Panc1 (cell line): ENCODE measurements around the gene STAC. TPM values are rescaled to one million over a fixed set of nuclear protein-coding genes. Genes with fewer than 3 reads are reported as not detected.

Source experiments
- ATAC-seq: fragments of 200-7000 bp; cut with Tn5 transposase; 2 replicates; pipeline ENCODE4 v1.9.1; 2020; ENCODE audit warnings: mild to moderate bottlenecking, moderate library complexity
- BruUV-seq: library from RNA; stranded (reverse); fragments of 400-500 nt; replicated peaks from 2 replicates; lab custom pipeline; 2021; lab: Mats Ljungman, UMichigan
- CTCF ChIA-PET: fragments of 300-600 bp; sonication (Branson Sonifier 250); formaldehyde crosslinking; loops from one replicate; lab custom pipeline; 2022; ENCODE audit warnings: antibody characterized with exemption; lab: Charles Lee
- POLR2A ChIA-PET: fragments of 300-600 bp; sonication (Branson Sonifier 250); formaldehyde crosslinking; loops from one replicate; lab custom pipeline; 2022; ENCODE audit warnings: antibody characterized with exemption; lab: Charles Lee
- DNase-seq: peaks from one replicate; pipeline ENCODE4 v3.0.0-alpha.2; 2010; ENCODE audit warnings: low read depth, low spot score
- H3K27ac ChIP-seq: 2 replicates; pipeline ENCODE4 v1.5.1; 2011; ENCODE audit warnings: mild to moderate bottlenecking, low read length, inconsistent platforms
- H3K27me3 ChIP-seq: fragments of 200-500 bp; sonication (Bioruptor generic); 2 replicates; pipeline ENCODE4 v1.6.0; 2014; ENCODE audit warnings: low read length, inconsistent platforms; ENCODE audit not compliant: control insufficient read depth, insufficient read depth
- H3K36me3 ChIP-seq: fragments of 200-500 bp; sonication (Bioruptor generic); 2 replicates; pipeline ENCODE4 v1.5.1; 2014; ENCODE audit warnings: inconsistent platforms, mild to moderate bottlenecking, low read length, moderate library complexity; ENCODE audit not compliant: control insufficient read depth, insufficient read depth
- H3K4me1 ChIP-seq: 2 replicates; pipeline ENCODE4 v1.5.1; 2011; ENCODE audit warnings: inconsistent platforms, mild to moderate bottlenecking, low read length, moderate library complexity; ENCODE audit not compliant: control insufficient read depth, insufficient read depth
- H3K4me3 ChIP-seq, 2 experiments: 2 replicates each; pipeline ENCODE4 v1.5.1; 2011 to 2012; ENCODE audit warnings: low read depth in 2 of 2, low read length in 2 of 2, mild to moderate bottlenecking in 2 of 2, inconsistent platforms in 1 of 2, moderate library complexity in 1 of 2
- H3K9me3 ChIP-seq: fragments of 200-500 bp; sonication (Bioruptor generic); 2 replicates; pipeline ENCODE4 v1.5.1; 2014; ENCODE audit warnings: low read depth, mild to moderate bottlenecking, inconsistent platforms, low read length, moderate library complexity; ENCODE audit not compliant: control insufficient read depth, insufficient read depth
- POLR2AphosphoS5 ChIP-seq: IDR thresholded peaks from 2 replicates; pipeline ENCODE4 v1.6.1; 2012; ENCODE audit warnings: mild to moderate bottlenecking, low read depth, low read length, moderate library complexity
- SIN3A ChIP-seq: IDR thresholded peaks from 2 replicates; pipeline ENCODE4 v1.6.1; 2012; ENCODE audit warnings: low read depth, mild to moderate bottlenecking, low read length, moderate library complexity, borderline replicate concordance; ENCODE audit not compliant: insufficient read depth
- TCF7L2 ChIP-seq: IDR thresholded peaks from 2 replicates; pipeline ENCODE4 v1.6.1; 2011; ENCODE audit warnings: mild to moderate bottlenecking, low read depth, low read length, inconsistent platforms
- in situ Hi-C: cut with HindIII; loops from 2 replicates; pipeline ENCODE4 v1.10.0; 2016; ENCODE audit warnings: low sequenced_read_pairs, low pct_unique_long_range_greater_than_20kb
- intact Hi-C: fragments of 100-400 bp; cut with micrococcal nuclease; formaldehyde crosslinking; loops from one replicate; pipeline ENCODE4 v1.10.0; 2022; ENCODE audit not compliant: unreplicated experiment
- total RNA-seq: library from RNA; stranded (reverse); gene quantifications from one replicate; pipeline ENCODE4 v1.2.1, GENCODE V29; 2021; ENCODE audit not compliant: unreplicated experiment
- TF ChIP-seq, protein P1 (sequence below), 2 experiments: IDR thresholded peaks; 2 replicates each; pipeline ENCODE4 v1.6.1; 2011 to 2012; ENCODE audit warnings: low read depth in 2 of 2, control low read depth in 1 of 2, low read length in 1 of 2, mild to moderate bottlenecking in 1 of 2, moderate library complexity in 1 of 2; ENCODE audit not compliant: insufficient read depth in 1 of 2
- TF ChIP-seq, protein P2 (sequence below): fragments of 450-650 bp; IDR thresholded peaks from 2 replicates; pipeline ENCODE4 v1.5.1; 2017; ENCODE audit warnings: mild to moderate bottlenecking

STAC gene
- total RNA-seq, 1 experiment from 2014 or later, result 18.8 TPM

DNA sequence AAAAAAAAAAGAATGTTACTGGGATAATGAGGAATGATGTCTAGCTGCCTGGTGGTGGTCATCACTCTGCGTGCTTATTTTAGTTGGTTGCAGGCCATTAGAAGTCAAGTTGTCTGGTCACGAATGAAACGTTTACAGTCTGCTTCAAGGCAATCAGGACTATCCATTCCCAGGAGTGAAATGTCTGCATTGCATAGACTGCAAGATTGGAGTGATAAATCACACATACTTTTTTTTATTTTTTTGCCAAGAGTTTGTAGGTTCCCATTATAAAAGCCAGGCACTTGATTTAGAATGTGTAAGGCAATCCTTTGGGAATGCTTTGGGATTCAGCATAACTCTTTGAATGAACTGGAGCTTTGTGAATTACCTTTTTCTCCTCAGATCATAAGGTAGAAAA, 132.3 kb downstream of the STAC start:
- Histone ChIP-seq H3K36me3 (no peaks in the 10 kb centered on the region), H3K27me3 (no peaks in the 10 kb centered on the region), H3K4me3 (no peak overlapping the region), H3K9me3 (no peaks in the 10 kb centered on the region), H3K27ac (no peak overlapping the region), H3K4me1 (no peaks in the 10 kb centered on the region)
- ATAC-seq, result no peak
- intact Hi-C loops, result no loop called here
- ChIA-PET POLR2A (no interaction called here), CTCF (no interaction called here)
- no peak for DNase-seq
- in situ Hi-C loops, result no loop called here
- TF ChIP-seq, protein P1, sequence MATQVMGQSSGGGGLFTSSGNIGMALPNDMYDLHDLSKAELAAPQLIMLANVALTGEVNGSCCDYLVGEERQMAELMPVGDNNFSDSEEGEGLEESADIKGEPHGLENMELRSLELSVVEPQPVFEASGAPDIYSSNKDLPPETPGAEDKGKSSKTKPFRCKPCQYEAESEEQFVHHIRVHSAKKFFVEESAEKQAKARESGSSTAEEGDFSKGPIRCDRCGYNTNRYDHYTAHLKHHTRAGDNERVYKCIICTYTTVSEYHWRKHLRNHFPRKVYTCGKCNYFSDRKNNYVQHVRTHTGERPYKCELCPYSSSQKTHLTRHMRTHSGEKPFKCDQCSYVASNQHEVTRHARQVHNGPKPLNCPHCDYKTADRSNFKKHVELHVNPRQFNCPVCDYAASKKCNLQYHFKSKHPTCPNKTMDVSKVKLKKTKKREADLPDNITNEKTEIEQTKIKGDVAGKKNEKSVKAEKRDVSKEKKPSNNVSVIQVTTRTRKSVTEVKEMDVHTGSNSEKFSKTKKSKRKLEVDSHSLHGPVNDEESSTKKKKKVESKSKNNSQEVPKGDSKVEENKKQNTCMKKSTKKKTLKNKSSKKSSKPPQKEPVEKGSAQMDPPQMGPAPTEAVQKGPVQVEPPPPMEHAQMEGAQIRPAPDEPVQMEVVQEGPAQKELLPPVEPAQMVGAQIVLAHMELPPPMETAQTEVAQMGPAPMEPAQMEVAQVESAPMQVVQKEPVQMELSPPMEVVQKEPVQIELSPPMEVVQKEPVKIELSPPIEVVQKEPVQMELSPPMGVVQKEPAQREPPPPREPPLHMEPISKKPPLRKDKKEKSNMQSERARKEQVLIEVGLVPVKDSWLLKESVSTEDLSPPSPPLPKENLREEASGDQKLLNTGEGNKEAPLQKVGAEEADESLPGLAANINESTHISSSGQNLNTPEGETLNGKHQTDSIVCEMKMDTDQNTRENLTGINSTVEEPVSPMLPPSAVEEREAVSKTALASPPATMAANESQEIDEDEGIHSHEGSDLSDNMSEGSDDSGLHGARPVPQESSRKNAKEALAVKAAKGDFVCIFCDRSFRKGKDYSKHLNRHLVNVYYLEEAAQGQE (IDR thresholded peaks at IDR 0.05; ENCODE audit: insufficient read depth in 1 of 2, low read depth in 2 of 2, low read length in 1 of 2), result no peak
- TF ChIP-seq SIN3A, result no peak
- TF ChIP-seq TCF7L2, result no peak
- TF ChIP-seq, protein P2, sequence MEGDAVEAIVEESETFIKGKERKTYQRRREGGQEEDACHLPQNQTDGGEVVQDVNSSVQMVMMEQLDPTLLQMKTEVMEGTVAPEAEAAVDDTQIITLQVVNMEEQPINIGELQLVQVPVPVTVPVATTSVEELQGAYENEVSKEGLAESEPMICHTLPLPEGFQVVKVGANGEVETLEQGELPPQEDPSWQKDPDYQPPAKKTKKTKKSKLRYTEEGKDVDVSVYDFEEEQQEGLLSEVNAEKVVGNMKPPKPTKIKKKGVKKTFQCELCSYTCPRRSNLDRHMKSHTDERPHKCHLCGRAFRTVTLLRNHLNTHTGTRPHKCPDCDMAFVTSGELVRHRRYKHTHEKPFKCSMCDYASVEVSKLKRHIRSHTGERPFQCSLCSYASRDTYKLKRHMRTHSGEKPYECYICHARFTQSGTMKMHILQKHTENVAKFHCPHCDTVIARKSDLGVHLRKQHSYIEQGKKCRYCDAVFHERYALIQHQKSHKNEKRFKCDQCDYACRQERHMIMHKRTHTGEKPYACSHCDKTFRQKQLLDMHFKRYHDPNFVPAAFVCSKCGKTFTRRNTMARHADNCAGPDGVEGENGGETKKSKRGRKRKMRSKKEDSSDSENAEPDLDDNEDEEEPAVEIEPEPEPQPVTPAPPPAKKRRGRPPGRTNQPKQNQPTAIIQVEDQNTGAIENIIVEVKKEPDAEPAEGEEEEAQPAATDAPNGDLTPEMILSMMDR, result no peak
- no peak for TF ChIP-seq POLR2AphosphoS5
- BruUV-seq, result no TSS peak

DNA sequence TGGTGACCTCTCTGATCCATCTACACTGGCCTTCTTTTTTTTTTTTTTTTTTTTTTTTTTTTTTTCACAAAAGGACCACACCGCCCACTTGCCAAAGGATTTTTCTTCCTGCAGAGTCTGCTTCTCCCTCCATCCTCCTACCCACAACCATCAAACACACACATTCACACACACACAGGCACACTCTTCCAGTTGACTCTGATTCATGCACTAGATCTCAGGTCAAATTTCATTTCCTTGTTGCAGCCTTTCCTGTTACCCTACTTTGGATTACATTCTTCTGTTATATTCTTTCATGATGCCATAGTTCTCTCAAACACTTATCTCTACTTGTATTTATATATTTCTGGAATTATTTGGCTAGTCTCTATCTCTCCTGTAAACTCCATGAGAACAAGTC, 133.9 kb downstream of the STAC start:
- Histone ChIP-seq H3K27ac (no peak overlapping the region), H3K36me3 (no peaks in the 10 kb centered on the region), H3K9me3 (no peaks in the 10 kb centered on the region), H3K4me3 (no peak overlapping the region), H3K27me3 (no peaks in the 10 kb centered on the region), H3K4me1 (no peaks in the 10 kb centered on the region)
- DNase-seq (no peak), ATAC-seq (no peak)
- POLR2A ChIA-PET, result no interaction called here
- no TSS peak for BruUV-seq
- intact Hi-C loops (no loop called here), in situ Hi-C loops (no loop called here)
- no peak for TF ChIP-seq SIN3A
- TF ChIP-seq, protein P2, result no peak
- TF ChIP-seq, protein P1 (IDR thresholded peaks at IDR 0.05; ENCODE audit: insufficient read depth in 1 of 2, low read depth in 2 of 2, low read length in 1 of 2), result no peak
- CTCF ChIA-PET, result no interaction called here
